Neural cell (in vitro differentiated cells): ENCODE results near the gene ZNF618.

Experiments used
- CTCF ChIP-seq: fragments of 450-650 bp; IDR thresholded peaks from 2 replicates; pipeline ENCODE4 v1.5.1; 2014; ENCODE audit warnings: antibody characterized with exemption, mild to moderate bottlenecking, moderate library complexity; ENCODE audit not compliant: poor library complexity, severe bottlenecking
- EP300 ChIP-seq: fragments of 450-650 bp; conservative IDR thresholded peaks from 2 replicates; pipeline ENCODE4 v1.6.1; 2014; ENCODE audit warnings: antibody characterized with exemption, mild to moderate bottlenecking, moderate library complexity; ENCODE audit not compliant: poor library complexity, severe bottlenecking
- EZH2 ChIP-seq: fragments of 200-600, 300-800 bp; shearing (Covaris generic), sonication (generic); IDR thresholded peaks from 2 replicates; pipeline ENCODE4 v1.6.1; 2014; ENCODE audit warnings: antibody characterized with exemption, low read length, borderline replicate concordance, mild to moderate bottlenecking; ENCODE audit not compliant: insufficient read depth, poor library complexity, severe bottlenecking
- MXI1 ChIP-seq: fragments of 450-650 bp; conservative IDR thresholded peaks from 2 replicates; pipeline ENCODE4 v1.6.1; 2014; ENCODE audit warnings: antibody characterized with exemption, mild to moderate bottlenecking; ENCODE audit not compliant: poor library complexity, severe bottlenecking
- RAD21 ChIP-seq: fragments of 450-650 bp; conservative IDR thresholded peaks from 2 replicates; pipeline ENCODE4 v1.6.1; 2014; ENCODE audit warnings: antibody characterized with exemption, mild to moderate bottlenecking, moderate library complexity
- REST ChIP-seq: IDR thresholded peaks from 2 replicates; pipeline ENCODE4 v1.6.1; 2012; ENCODE audit warnings: borderline replicate concordance
- SMC3 ChIP-seq: fragments of 450-650 bp; conservative IDR thresholded peaks from 2 replicates; pipeline ENCODE4 v1.6.1; 2014; ENCODE audit warnings: antibody characterized with exemption, mild to moderate bottlenecking, moderate library complexity; ENCODE audit not compliant: poor library complexity
- TAF1 ChIP-seq: IDR thresholded peaks from 2 replicates; pipeline ENCODE4 v1.6.1; 2012; ENCODE audit warnings: low read depth

GRCh38 chr9:114078781-114079156, 202.7 kb downstream of the ZNF618 start:
- TF ChIP-seq REST (no peak), CTCF (no peak), RAD21 (no peak), EP300 (no peak), TAF1 (no peak), MXI1 (no peak), EZH2 (no peak), SMC3 (no peak)
